ENCODE results near the gene RSPRY1. TPM values are rescaled to one million over a fixed set of nuclear protein-coding genes. Genes with fewer than 3 reads are reported as not detected.
A peak's percentile ranks its signal among the peaks of the same experiment; 100 is the strongest.
"Not testable (repeated sequence)": the region's sequence is repeated elsewhere in the genome, so short reads cannot be mapped to it uniquely, and the experiment has no call there.

RSPRY1 gene
- total RNA-seq, 4 donors from 2014 or later, result 27.9 to 77.7 (median 53.2) TPM

- Histone ChIP-seq H3K9me3 (no peaks in the 10 kb centered on the region), H3K36me3 (no peaks in the 10 kb centered on the region), H3K4me3 (peak overlapping the region; percentile 83 to 96), H3K27me3 (no peaks in the 10 kb centered on the region), H3K4me1 (peaks cover 0 to 3% of the 10 kb centered on the region in 2 donors), H3K27ac (peak overlapping the region; percentile 77 to 95)
- TF ChIP-seq, protein P1, sequence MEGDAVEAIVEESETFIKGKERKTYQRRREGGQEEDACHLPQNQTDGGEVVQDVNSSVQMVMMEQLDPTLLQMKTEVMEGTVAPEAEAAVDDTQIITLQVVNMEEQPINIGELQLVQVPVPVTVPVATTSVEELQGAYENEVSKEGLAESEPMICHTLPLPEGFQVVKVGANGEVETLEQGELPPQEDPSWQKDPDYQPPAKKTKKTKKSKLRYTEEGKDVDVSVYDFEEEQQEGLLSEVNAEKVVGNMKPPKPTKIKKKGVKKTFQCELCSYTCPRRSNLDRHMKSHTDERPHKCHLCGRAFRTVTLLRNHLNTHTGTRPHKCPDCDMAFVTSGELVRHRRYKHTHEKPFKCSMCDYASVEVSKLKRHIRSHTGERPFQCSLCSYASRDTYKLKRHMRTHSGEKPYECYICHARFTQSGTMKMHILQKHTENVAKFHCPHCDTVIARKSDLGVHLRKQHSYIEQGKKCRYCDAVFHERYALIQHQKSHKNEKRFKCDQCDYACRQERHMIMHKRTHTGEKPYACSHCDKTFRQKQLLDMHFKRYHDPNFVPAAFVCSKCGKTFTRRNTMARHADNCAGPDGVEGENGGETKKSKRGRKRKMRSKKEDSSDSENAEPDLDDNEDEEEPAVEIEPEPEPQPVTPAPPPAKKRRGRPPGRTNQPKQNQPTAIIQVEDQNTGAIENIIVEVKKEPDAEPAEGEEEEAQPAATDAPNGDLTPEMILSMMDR (IDR thresholded peaks at IDR 0.05), result no peak
- no peak for TF ChIP-seq POLR2A (IDR thresholded peaks at IDR 0.05)
- intact Hi-C loops (cut with DNase I; ENCODE audit: low total_unique reads), result no loop called here
- DNase-seq, result peak; percentile 55 to 70
Measured at GRCh38 chr16:57185446-57185944, 634 bp upstream of the RSPRY1 start.

DNA sequence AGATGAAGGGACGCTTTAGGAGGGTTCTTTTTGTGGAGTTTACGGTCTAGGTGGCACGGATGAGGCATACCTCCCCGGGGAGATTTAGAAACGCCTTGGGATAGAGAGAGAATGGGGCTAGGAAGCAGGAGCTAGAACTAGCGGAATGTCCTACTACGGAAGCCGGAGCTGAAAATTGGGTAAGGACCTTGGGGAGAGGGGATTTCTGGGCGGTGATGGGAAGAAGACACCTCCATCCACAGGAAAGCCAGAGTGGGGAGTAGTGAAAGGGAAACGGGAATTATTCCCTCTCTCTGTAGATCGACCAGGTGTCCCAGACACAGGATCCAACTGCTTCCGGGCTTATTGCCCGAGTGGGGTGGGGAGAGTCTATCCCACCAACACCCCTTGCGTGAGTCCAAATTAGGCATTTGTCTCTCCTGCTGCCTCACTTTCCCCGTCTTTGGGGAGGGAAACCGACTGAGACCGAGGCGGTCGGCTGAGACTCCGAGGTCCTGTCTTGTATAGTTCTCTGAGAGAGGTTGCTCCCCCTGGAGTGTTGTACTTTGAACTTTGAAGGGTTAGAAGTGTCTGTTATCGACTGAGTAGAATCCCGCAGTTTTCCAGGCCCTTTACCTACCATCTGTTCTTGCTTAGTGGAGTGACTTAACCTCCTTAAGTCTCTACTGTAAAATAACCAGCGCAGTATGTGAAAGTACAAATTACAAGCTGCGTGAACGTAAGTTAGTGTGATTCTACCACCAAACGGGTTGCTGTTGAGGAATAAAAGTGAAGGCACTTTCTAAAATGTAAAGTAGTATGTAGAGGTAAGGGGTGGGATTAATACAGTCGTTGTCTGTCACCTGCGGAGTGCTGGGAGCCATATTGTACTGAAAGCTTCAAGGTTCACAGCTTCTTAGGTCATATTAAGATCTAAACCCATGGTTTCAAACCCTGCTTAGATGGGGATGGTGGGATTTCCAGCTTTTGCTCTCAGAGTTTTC lies 1.0 kb downstream of the RSPRY1 start:
- Histone ChIP-seq H3K9me3 (no peaks in the 10 kb centered on the region), H3K27me3 (no peaks in the 10 kb centered on the region), H3K4me3 (peak overlapping the region; percentile 70 to 96), H3K36me3 (no peaks in the 10 kb centered on the region), H3K4me1 (peaks cover 0 to 11% of the 10 kb centered on the region in 2 donors), H3K27ac (peak overlapping the region; percentile 88 to 93)
- peak; percentile 22 for DNase-seq
- TF ChIP-seq, protein P1 (IDR thresholded peaks at IDR 0.05), result no peak
- no peak for TF ChIP-seq POLR2A (IDR thresholded peaks at IDR 0.05)
- intact Hi-C loops (cut with DNase I; ENCODE audit: low total_unique reads), result no loop called here

GRCh38 chr16:57187902-57188710 lies 2.0 kb downstream of the RSPRY1 start:
- DNase-seq; intact Hi-C loops (cut with DNase I; ENCODE audit: low total_unique reads); H3K9me3 ChIP-seq; H3K27me3 ChIP-seq; H3K36me3 ChIP-seq: not testable (repeated sequence)
- H3K27ac ChIP-seq, result peak overlapping the region in 1 of 2 donors; percentile 88
- peak overlapping the region in 1 of 2 donors; percentile 70 for H3K4me3 ChIP-seq
- peaks cover 0 to 11% of the 10 kb centered on the region in 2 donors for H3K4me1 ChIP-seq

DNA sequence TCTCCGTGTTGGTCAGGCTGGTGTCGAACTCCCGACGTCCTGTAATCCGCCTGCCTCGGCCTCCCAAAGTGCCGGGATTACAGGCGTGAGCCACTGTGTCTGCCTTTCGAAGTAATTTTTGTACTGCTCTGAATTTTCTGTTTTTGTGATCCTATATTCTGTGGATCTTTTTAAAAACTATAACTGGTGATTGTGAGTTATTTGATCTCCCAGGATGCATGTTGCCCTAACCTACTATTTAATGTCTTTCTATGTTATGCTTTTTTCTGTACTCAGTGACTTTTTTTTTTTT lies 2.5 kb downstream of the RSPRY1 start:
- no peaks in the 10 kb centered on the region for H3K9me3 ChIP-seq
- H3K36me3 ChIP-seq, result no peaks in the 10 kb centered on the region
- no peaks in the 10 kb centered on the region for H3K27me3 ChIP-seq
- intact Hi-C loops (cut with DNase I; ENCODE audit: low total_unique reads), result no loop called here
- TF ChIP-seq, protein P1 (IDR thresholded peaks at IDR 0.05), result no peak
- TF ChIP-seq POLR2A (IDR thresholded peaks at IDR 0.05), result no peak
- no peak for DNase-seq
- H3K27ac ChIP-seq, result no peak overlapping the region
- peaks cover 0 to 11% of the 10 kb centered on the region in 2 donors for H3K4me1 ChIP-seq
- no peak overlapping the region for H3K4me3 ChIP-seq

DNA sequence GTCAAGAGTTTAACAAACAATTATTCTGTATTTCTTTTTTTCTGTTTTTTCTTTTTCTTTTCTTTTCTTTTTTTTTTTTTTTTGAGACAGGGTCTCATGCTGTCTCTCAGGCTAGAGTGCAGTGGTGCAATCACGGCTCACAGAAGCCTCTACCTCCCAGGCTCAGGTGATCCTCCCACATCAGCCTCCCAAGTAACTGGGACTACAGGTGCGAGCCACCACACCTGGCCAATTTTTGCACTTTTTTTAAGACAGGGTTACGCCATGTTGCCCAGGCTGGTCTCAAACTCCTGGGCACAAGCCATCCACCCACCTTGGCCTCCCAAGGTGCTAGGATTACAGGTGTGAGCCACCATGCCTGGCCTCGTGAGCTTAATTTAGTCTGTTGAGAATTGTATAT lies 3.4 kb downstream of the RSPRY1 start:
- H3K27me3 ChIP-seq; H3K4me3 ChIP-seq; H3K27ac ChIP-seq; H3K9me3 ChIP-seq; DNase-seq; intact Hi-C loops (cut with DNase I; ENCODE audit: low total_unique reads); H3K36me3 ChIP-seq; H3K4me1 ChIP-seq: not testable (repeated sequence)

DNA sequence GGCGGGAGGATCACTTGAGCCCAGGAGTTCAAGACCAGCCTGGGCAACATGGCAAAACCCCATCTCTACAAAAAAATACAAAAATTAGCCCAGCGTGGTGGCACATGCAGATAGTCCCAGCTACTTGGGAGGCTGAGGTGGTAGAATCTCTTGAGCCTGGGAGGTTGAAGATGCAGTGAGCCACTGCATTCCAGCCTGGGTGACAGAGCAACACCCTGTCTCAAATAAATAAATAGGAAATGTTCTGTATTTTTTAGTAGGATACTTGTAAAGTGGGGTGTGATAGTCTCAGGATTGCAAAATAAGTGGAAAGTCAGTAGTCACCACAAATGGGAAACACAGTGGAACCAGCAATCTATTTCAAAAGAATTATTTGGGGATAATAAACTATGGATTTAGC lies 4.0 kb downstream of the RSPRY1 start:
- Histone ChIP-seq H3K9me3 (no peaks in the 10 kb centered on the region), H3K27ac (no peak overlapping the region), H3K27me3 (no peaks in the 10 kb centered on the region), H3K4me3 (no peak overlapping the region), H3K36me3 (no peaks in the 10 kb centered on the region), H3K4me1 (peaks cover 0 to 8% of the 10 kb centered on the region in 2 donors)
- intact Hi-C loops (cut with DNase I; ENCODE audit: low total_unique reads), result no loop called here
- TF ChIP-seq POLR2A (IDR thresholded peaks at IDR 0.05), result no peak
- TF ChIP-seq, protein P1 (IDR thresholded peaks at IDR 0.05), result no peak
- no peak for DNase-seq

Measured in uterus (tissue), 4 donors.